GM18511 (cell line): ENCODE measurements around the gene FOXN3.

Source experiments
- ATAC-seq: cut with Tn5 transposase; IDR thresholded peaks from one replicate; pipeline ENCODE4 v1.9.1; 2021; ENCODE audit warnings: mild to moderate bottlenecking, moderate library complexity; ENCODE audit not compliant: unreplicated experiment

FOXN3 gene

DNA sequence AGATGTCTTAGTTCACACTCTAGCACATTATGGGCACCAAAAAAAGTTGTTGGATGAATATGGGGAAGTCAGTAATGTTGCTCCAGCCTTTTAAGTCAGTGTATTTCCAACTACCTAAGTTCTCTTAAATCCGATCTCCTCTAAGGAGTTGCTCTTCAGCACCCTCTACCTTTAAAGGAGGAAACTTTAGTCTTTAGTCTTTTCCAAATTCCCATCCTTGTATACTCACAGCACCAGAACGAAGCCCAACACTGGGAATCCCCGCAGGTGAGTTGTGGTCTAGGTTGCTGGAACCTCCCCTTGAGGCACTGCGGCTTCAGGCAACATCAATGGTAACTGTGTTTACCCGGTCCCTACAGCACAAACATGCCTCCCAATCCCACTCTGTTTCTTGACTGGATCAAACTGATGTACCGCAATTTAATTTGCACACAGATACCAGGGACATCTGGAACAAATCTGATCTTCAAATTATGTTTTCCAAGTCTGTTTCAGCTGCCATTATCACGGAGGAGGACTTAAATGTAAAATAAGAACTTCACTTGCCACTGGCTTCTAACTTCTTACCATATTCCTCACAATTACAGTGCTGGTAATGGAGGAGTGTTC lies 179.0 kb downstream of the FOXN3 start:
- ATAC-seq = no peak

GRCh38 chr14:89236851-89237250 lies 180.2 kb downstream of the FOXN3 start:
- no peak for ATAC-seq

GRCh38 chr14:89233184-89233583 lies 183.8 kb downstream of the FOXN3 start:
- ATAC-seq = no peak

DNA sequence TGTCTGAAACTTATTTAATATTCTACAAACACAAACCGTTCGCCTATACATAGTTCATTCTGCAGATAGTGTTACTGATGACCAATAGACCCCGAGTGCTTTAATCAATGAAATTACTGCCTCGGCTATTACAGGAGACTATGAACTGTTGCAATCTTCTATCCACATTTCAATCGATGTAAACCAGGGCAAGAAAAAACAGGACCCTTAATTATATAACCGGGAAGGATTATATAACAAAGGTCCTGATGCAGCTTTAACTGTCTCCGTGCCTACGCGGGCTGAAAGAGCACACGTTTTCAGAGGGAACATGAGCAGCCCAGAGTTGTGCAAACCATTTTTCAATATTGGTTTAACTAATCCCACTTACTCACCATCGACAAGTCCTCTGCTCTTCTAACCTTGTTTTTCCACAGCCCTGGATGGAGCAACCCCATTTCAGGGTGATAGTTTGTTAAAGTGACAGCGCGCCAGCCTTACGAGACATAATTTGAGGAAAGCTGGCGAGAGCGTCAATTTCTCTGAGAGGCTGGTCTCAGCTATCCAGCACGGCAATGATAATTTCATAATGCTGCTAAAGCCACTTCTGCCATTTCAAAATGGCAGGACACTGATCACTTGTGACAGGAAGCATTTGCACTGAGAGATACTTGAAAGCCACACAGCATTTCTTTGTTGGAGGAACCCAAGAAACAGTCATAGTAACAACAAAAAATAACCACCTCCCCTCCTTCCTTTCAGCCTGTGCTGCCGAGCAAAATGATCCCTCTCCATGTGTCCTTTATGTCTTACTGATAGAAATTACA lies 184.6 kb downstream of the FOXN3 start:
- ATAC-seq = no peak

- no peak for ATAC-seq
These were observed 185.5 kb downstream of the FOXN3 start for GRCh38 chr14:89231426-89232113.

- no peak for ATAC-seq
These were observed 188.0 kb downstream of the FOXN3 start for GRCh38 chr14:89228921-89229639.

DNA sequence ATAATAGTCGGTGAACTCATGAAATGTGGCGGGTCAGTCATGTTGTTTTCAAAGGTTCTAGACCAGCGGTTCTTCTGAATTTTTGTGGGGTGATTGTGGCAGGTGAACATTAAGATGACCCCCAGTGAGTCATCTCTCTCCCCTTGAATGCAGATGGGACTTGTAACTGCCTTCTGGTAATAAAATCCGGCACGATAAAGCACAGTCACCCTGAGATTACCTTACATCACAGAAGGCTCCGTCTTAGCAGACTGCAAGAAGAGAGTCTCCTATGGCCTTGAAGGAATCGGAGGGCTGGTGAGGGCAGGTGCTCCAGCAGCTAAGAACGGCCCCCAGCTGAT lies 189.6 kb downstream of the FOXN3 start:
- no peak for ATAC-seq

DNA sequence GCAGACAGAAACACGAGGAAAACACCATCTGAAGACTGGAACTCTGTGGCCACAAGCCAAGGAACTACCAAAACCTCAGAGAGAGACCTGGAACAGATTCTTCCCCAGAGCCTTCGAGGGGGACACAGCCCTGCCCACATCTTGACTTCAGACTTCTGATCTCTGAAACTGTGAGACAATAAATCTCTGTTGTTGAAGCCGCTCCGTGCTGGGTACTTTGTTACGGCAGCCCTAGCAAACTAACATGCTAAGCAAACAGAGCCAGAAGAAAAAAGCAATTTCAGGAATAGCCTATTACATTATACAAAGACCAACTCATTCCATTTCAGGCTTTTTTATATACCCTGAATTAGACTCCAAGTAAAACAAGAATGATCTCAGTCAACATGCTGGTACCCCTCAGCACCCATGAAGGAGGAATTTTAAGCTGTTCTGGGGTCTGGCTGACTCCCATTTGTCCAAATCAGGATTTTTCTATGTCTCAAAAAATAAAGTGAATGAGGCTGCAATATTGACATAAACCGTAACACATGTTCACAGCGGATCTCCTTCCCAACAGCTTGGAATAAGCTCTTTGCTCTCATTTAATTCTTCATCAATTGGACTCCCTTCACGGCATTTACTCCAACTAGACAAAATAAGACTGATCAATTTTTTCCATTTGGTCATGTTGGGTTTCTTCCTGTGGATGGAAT lies 190.1 kb downstream of the FOXN3 start:
- ATAC-seq = no peak

GRCh38 chr14:89225607-89226006 lies 191.4 kb downstream of the FOXN3 start:
- ATAC-seq = no peak

DNA sequence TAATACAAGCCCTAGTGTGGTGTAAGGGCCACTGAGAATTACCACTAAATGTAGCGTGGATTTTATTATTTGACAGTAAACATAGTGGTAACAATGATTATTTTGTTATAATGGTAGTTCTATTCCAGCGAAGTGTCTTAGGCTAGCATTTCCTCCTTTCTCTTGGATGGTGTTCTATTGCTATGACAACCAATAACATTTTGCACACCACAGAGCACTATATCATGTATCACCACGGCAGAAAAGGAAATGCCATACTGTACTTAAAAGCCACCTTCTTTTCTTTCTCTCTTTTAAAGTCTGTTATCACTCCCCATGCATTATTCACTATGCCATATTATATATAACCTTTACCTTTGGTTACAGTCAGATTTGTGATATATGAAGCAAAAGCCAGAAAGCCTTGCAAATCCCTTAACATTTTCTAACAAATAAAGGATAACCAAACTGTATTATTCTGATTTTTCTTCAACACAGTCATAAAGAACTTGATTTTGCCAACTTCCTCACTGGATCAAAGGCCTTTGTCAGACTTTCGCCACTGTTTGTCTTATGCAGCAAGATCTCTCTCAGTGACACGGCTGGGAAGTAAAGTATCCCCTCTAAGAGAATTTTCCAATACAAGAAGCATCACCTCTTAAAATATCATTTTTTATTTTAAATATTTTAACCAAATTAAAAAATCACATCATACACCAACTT lies 195.8 kb downstream of the FOXN3 start:
- ATAC-seq = no peak

GRCh38 chr14:89219051-89219450 lies 198.0 kb downstream of the FOXN3 start:
- ATAC-seq = no peak

- ATAC-seq = no peak
These were observed 199.1 kb downstream of the FOXN3 start for GRCh38 chr14:89217891-89218290.

- no peak for ATAC-seq
These were observed 201.5 kb downstream of the FOXN3 start for GRCh38 chr14:89215531-89215930.

DNA sequence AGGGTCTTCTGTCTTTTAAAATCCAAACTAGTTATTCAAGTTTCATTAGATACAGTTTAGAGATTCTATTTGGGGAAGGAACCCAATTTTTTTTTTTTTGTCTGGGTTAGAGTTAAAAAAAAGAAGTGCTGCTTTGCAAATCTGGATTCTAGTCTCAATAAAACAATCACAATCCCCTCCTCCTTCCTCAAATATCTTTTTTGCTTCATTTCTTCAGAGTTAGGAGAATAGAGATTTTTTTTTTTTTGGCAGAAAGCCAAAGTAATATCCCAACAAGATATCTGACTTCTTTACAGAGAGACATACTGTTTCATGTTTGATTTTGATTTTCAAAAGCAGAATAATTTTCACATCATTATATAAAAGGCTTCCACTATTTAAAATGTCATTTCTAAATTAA lies 201.9 kb downstream of the FOXN3 start:
- ATAC-seq = no peak

DNA sequence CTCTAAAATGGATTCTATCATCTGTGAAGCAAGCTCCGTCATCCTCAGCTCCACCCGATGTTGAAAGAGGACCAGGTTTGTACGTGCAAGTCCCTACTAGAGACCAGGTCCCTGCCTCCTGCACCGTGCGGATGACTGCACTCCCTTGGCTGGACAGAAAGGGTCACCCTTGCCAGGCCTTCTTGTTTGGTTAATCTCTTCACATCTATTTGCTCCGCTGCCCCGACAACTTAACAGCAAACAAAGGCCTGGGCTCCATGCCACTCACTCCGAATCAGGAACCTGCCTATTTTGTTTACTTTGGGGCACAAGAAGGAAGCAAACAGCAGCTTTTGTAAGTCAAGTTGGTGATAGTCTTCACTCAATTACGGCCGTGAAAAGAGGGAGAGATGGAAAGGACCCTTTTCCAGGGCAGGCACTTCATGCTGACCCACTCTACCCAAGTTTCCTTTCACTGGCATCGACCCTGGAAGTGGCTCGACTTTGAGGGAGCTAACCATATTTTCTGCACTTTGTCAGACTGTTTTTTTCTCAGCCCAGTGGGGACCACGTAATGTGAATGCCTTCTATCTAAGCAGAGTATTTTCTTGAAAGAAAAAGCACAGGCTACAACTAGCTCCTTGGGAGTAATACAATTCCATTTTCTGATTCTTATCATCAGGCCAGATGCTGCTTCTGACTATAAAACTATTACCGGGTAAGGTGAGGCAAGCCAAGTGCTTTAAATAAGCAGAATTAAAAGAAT lies 202.6 kb downstream of the FOXN3 start:
- ATAC-seq = no peak

DNA sequence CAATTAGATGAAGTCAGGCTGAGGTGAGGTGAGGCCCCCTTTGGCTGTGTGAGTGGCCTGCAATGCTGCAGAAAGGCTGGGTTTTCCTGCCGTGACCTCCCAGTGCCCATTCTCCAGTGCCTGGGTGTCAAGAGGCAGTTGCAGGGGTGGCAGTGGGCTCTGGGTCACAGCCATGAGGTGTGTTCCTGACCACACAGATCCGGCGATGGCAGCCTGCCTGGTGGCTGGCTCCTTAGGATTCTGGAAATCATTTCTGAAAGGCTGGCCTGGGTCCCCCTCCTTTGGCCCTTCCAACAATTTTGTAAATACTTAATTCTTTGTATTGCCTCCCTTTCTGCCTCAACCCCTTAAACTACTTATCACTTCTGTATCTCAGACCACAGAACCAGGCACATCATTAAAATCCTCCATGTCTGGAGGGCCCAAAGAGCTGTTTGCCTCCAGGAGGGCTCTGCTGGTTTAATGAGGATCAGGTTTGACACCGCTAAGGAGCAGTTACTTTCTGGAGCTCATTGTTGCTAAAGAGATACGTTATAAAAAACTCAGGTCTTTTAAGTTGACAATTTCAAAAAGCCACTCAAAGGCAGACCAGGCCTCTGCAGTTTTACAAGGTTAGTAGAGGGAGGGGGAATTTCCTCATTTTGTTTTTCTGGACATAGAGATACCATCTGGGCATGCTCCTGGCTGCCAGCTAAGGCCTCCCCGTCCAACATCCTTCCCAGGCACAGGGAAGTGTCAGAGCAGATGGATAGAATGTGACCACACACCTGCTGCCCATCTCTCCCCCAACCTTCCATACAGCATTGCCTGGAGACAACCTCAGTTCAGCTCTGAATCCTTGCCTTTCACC lies 204.4 kb downstream of the FOXN3 start:
- no peak for ATAC-seq

GRCh38 chr14:89209558-89209957 lies 207.5 kb downstream of the FOXN3 start:
- ATAC-seq = no peak

- no peak for ATAC-seq
These were observed 209.1 kb downstream of the FOXN3 start for GRCh38 chr14:89207925-89208328.
